ENCODE results near the gene CCDC69.
"Not testable (repeated sequence)": the region's sequence is repeated elsewhere in the genome, so short reads cannot be mapped to it uniquely, and the experiment has no call there.

CCDC69 gene

GRCh38 chr5:151223447-151224264 is at the start of gene CCDC69:
TSS of gene CCDC69 (minus strand) at chr5:151224092. CDS start at chr5:151223970, 122 bp downstream.
- peak in 11 of 14 donors; percentile 16 to 63 (median 43) for DNase-seq

GRCh38 chr5:151271336-151271735 is 47.4 kb upstream of the CCDC69 start:
- DNase-seq, result no peak

- DNase-seq, result no peak
Observed at GRCh38 chr5:151270599-151270998, 46.7 kb upstream of the CCDC69 start.

- DNase-seq, result no peak
Observed at GRCh38 chr5:151267491-151268260, 43.8 kb upstream of the CCDC69 start.

- DNase-seq, result no peak
Observed at GRCh38 chr5:151264113-151264512, 40.2 kb upstream of the CCDC69 start.

GRCh38 chr5:151262532-151262931 is 38.6 kb upstream of the CCDC69 start:
- no peak for DNase-seq

- DNase-seq, result no peak
Observed at GRCh38 chr5:151259931-151260330, 36.0 kb upstream of the CCDC69 start.

- DNase-seq, result no peak
Observed at GRCh38 chr5:151258816-151259215, 34.9 kb upstream of the CCDC69 start.

- no peak for DNase-seq
Observed at GRCh38 chr5:151258201-151258611, 34.3 kb upstream of the CCDC69 start.

GRCh38 chr5:151257731-151258181 is 33.9 kb upstream of the CCDC69 start:
- peak in 1 of 14 donors; percentile 23 for DNase-seq

- no peak for DNase-seq
Observed at GRCh38 chr5:151255621-151256286, 31.9 kb upstream of the CCDC69 start.

GRCh38 chr5:151254990-151255389 is 31.1 kb upstream of the CCDC69 start:
- not testable (repeated sequence) for DNase-seq

- no peak for DNase-seq
Observed at GRCh38 chr5:151254556-151254955, 30.7 kb upstream of the CCDC69 start.

- DNase-seq, result no peak
Observed at GRCh38 chr5:151253605-151253950, 29.7 kb upstream of the CCDC69 start.

- DNase-seq, result peak; percentile 89 to 100 (median 98)
Observed at GRCh38 chr5:151252762-151253604, 29.1 kb upstream of the CCDC69 start, which contains the start of gene GM2A. TSS of gene GM2A (plus strand) at chr5:151253185. CDS start at chr5:151253217, 32 bp downstream.

GRCh38 chr5:151251621-151252020 is 27.7 kb upstream of the CCDC69 start:
- DNase-seq, result no peak

- no peak for DNase-seq
Observed at GRCh38 chr5:151251001-151251551, 27.2 kb upstream of the CCDC69 start.

- DNase-seq, result no peak
Observed at GRCh38 chr5:151250346-151251000, 26.6 kb upstream of the CCDC69 start.

- no peak for DNase-seq
Observed at GRCh38 chr5:151249281-151249680, 25.4 kb upstream of the CCDC69 start.

GRCh38 chr5:151248651-151249050 is 24.8 kb upstream of the CCDC69 start:
- DNase-seq, result no peak

GRCh38 chr5:151245680-151246219 is 21.9 kb upstream of the CCDC69 start:
- no peak for DNase-seq

Measured in C1 segment of cervical spinal cord (tissue), 14 donors.